ENCODE data around the gene GRIK4. TPM values are rescaled to one million over a fixed set of nuclear protein-coding genes. Genes with fewer than 3 reads are reported as not detected.
A peak's percentile ranks its signal among the peaks of the same experiment; 100 is the strongest.

Gene GRIK4
- polyA plus RNA-seq, 1 of the 3 experiments (the other 2 are of a cell fraction) = 0.03 TPM

DNA sequence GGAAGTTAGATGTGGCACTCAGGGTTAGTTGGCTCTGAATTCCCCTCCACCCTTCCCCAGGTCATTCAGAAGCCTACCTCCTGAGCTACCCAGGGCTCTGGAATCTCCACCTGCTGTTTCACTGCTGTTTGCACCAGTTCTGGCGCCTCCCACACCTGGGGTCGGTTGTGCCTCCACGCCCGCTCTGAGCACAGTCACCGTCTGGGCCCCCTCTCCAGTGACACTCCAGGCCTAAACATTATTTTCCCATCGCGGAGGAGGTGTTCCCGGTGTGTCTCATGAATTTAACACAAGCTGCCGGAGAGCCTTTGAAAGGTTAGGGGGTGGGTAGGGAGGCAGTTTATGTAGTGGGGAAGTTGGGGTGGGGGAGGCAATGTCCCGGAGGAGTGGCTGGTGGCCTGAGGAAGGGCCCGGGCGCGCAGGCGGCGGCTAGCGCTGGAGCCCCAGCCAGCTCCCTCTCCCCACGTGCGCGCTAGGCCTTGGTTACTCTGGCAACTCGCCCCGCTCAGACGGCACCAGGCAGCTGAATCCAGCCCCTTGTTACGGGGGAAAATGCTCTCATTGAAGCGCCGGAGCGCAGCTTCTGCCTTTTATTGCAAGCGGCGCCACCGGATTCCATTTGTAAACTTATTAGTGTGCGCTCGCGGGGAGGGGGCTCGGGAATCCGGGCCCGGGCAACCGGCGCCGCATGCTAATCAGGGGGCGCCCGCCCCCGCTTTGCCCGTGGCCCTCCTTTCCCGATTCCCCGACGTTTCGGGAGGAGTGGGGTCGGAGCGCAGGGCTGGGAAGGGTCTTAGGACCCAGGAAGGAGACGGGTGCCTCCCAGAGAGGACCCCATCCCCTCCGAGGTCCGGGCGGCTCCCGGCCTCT lies 52.4 kb downstream of the GRIK4 start:
- CTCF ChIA-PET = interaction anchor here (0.9 to 1.3 kb wide), 3 partner anchors 37 to 315 kb away, joined by 3 read pairs; no protein-coding TSS in a partner anchor
- Histone ChIP-seq H3K4me1 (ENCODE audit: control insufficient read depth in 1 of 2, insufficient read depth in 2 of 2, low read depth in 1 of 2, low read length in 1 of 2) (peaks cover 0 to 3% of the 10 kb centered on the region in 2 experiments; a peak in 1 of 4 replicates), H4K20me1 (ENCODE audit: insufficient read depth) (no peaks in the 10 kb centered on the region), H3K27ac (ENCODE audit: low read depth in 2 of 2, low read length in 1 of 2) (no peak overlapping the region), H3F3A (replicated peaks; ENCODE audit: insufficient read depth) (no peaks in the 10 kb centered on the region), H3K9me2 (no peaks in the 10 kb centered on the region), H3K36me3 (replicated peaks in 1 of 2; ENCODE audit: control insufficient read depth in 1 of 2, insufficient read depth in 2 of 2, low read length in 1 of 2) (no peaks in the 10 kb centered on the region), H3K9ac (no peak overlapping the region), H3K4me3 (ENCODE audit: low read depth in 2 of 2, low read length in 1 of 2) (no peak overlapping the region), H3K4me2 (no peak overlapping the region), H2AFZ (ENCODE audit: low read depth) (no peak overlapping the region), H3K27me3 (ENCODE audit: insufficient read depth) (no peaks in the 10 kb centered on the region), H3K79me2 (ENCODE audit: insufficient read depth) (no peaks in the 10 kb centered on the region), H3K9me3 (no peaks in the 10 kb centered on the region)
- TF ChIP-seq, protein P1, sequence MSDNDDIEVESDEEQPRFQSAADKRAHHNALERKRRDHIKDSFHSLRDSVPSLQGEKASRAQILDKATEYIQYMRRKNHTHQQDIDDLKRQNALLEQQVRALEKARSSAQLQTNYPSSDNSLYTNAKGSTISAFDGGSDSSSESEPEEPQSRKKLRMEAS (IDR thresholded peaks at IDR 0.05; ENCODE audit: low read depth) = no peak
- no peak for DNase-seq
- 92% methylated on average over 32 of the region's 53 CpGs for WGBS (ENCODE audit: low lambda C conversion rate)
- POLR2A ChIA-PET = no interaction called here

DNA sequence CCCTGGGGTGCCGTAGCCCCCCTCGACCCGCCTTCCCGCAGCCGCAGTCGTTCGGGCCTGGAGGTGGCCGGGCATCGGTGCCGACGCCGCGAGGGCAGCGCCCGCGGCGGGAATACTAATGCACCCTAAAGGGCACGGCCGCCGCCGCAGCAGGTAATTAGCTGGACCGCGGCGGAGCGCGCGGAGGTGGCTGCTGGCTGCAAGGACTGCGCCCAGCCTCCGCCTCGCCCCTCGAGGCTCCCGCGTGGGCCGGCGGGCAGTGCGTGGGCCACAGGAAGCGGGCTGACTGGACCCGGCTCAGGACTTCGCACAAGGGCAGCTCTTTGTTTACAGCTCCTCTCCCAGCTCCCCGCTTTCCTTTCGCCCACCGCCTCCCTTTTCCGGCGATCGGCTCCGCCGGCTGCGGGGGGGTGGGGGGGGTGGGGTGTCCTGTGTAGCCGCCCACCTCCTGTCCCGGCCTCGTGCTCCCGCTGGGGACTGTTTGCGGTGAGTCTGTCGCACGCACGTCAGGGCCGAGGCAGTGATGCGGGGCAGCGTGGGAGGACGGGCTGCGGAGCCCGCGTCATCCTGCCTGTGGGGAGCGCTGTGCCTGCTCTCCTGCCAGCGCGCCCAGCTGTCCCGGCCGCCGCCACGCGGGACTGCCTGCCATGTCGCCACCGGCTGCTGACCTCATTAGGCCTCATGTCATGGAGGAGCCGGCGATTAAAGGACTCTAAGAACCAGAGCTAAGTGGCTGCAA lies 53.2 kb downstream of the GRIK4 start:
- Histone ChIP-seq H3K36me3 (replicated peaks in 1 of 2; ENCODE audit: control insufficient read depth in 1 of 2, insufficient read depth in 2 of 2, low read length in 1 of 2) (no peaks in the 10 kb centered on the region), H3K4me1 (ENCODE audit: control insufficient read depth in 1 of 2, insufficient read depth in 2 of 2, low read depth in 1 of 2, low read length in 1 of 2) (no peaks in the 10 kb centered on the region), H3K9me2 (no peaks in the 10 kb centered on the region), H3K27me3 (ENCODE audit: insufficient read depth) (no peaks in the 10 kb centered on the region), H3K27ac (ENCODE audit: low read depth in 2 of 2, low read length in 1 of 2) (no peak overlapping the region), H3F3A (replicated peaks; ENCODE audit: insufficient read depth) (no peaks in the 10 kb centered on the region), H3K4me2 (no peak overlapping the region), H2AFZ (ENCODE audit: low read depth) (peak overlapping the region; percentile 68), H3K9me3 (no peaks in the 10 kb centered on the region), H3K4me3 (ENCODE audit: low read depth in 2 of 2, low read length in 1 of 2) (no peak overlapping the region), H4K20me1 (ENCODE audit: insufficient read depth) (no peaks in the 10 kb centered on the region), H3K79me2 (ENCODE audit: insufficient read depth) (no peaks in the 10 kb centered on the region), H3K9ac (no peak overlapping the region)
- WGBS (ENCODE audit: low lambda C conversion rate) = 63% methylated on average over 22 of the region's 75 CpGs
- ChIA-PET CTCF (interaction anchor here (1.2 kb wide), 1 partner anchor 38 kb away, joined by 3 read pairs; no protein-coding TSS in a partner anchor), POLR2A (no interaction called here)
- TF ChIP-seq MXI1 (IDR thresholded peaks at IDR 0.05; ENCODE audit: low read depth, low read length) (no peak), SIN3A (IDR thresholded peaks at IDR 0.05; ENCODE audit: borderline replicate concordance, low read depth, low read length) (no peak), POLR2AphosphoS5 (IDR thresholded peaks at IDR 0.05; ENCODE audit: low read depth, low read length) (no peak), FOXJ3 (CRISPR knock-in tag; IDR thresholded peaks at IDR 0.05) (no peak), EZH2phosphoT487 (IDR thresholded peaks at IDR 0.05; ENCODE audit: borderline replicate concordance, low read depth) (no peak), CHD2 (IDR thresholded peaks at IDR 0.05; ENCODE audit: low read length, partially characterized antibody) (no peak), TCF12 (IDR thresholded peaks at IDR 0.05) (no peak), SMC3 (IDR thresholded peaks at IDR 0.05; ENCODE audit: low read depth, low read length) (no peak), RXRA (IDR thresholded peaks at IDR 0.05; ENCODE audit: borderline replicate concordance, low read depth) (no peak), RCOR1 (IDR thresholded peaks at IDR 0.05; ENCODE audit: low read length) (no peak), MEF2A (IDR thresholded peaks at IDR 0.05; ENCODE audit: borderline replicate concordance, low read depth) (no peak), ELF1 (IDR thresholded peaks at IDR 0.05) (no peak), JUND (IDR thresholded peaks at IDR 0.05) (no peak), NRF1 (IDR thresholded peaks at IDR 0.05; ENCODE audit: low read depth, low read length) (no peak)
- TF ChIP-seq, protein P2, sequence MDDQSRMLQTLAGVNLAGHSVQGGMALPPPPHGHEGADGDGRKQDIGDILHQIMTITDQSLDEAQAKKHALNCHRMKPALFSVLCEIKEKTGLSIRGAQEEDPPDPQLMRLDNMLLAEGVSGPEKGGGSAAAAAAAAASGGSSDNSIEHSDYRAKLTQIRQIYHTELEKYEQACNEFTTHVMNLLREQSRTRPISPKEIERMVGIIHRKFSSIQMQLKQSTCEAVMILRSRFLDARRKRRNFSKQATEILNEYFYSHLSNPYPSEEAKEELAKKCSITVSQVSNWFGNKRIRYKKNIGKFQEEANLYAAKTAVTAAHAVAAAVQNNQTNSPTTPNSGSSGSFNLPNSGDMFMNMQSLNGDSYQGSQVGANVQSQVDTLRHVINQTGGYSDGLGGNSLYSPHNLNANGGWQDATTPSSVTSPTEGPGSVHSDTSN (IDR thresholded peaks at IDR 0.05) = no peak
- DNase-seq = peak; percentile 68

Measured in SK-N-SH (cell line).